ENCODE data around the gene NEO1.

DNA sequence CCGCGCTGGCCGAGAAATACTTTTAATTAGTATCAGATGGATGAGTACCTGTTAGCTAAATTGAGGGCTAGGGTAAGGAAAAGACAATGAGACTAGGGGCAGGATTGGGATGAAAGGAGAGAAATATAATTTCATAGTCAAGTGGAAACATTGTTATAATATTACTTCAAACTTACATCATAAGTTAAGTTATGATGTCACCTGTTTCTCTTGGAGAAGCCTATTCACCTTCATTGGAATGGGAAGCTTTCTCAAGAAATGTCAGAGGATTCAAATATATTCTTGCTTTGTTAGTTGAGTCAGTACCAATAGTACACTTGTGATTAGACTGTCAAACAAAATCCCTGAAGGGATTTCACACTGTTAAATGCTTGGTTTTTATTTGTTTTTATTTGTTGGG lies 116.2 kb downstream of the NEO1 start:
- TF ChIP-seq POLR2A (IDR thresholded peaks at IDR 0.05; ENCODE audit: low read depth, low read length) (no peak), POLR2AphosphoS5 (IDR thresholded peaks at IDR 0.05; ENCODE audit: low read depth, low read length) (no peak)

Data from GM12892 (cell line).